Measurements from ENCODE around the gene ENTR1.

Gene ENTR1

GRCh38 chr9:136363949-136364748 is 46.3 kb downstream of the ENTR1 start:
- peak; percentile 7 for DNase-seq
- H3K4me2 ChIP-seq (ENCODE audit: low read depth, low read length) = peak overlapping the region; percentile 45
- peaks cover 5% of the 10 kb centered on the region for H3K4me1 ChIP-seq (ENCODE audit: low read length)
- H2AFZ ChIP-seq (ENCODE audit: low read length) = 0 out of 2 replicates have a peak overlapping the region, but pooled peaks have one; percentile 52
- no peaks in the 10 kb centered on the region for H3K36me3 ChIP-seq (replicated peaks; ENCODE audit: insufficient read depth, low read length)
- TF ChIP-seq EZH2phosphoT487 (IDR thresholded peaks at IDR 0.05; ENCODE audit: low read length) (no peak), CTCF (IDR thresholded peaks at IDR 0.05; ENCODE audit: low read length) (no peak), EZH2 (optimal IDR thresholded peaks at IDR 0.05; ENCODE audit: low read depth, low read length) (no peak)
- no peaks in the 10 kb centered on the region for H3F3A ChIP-seq (ENCODE audit: insufficient read depth, low read length)
- H3K9ac ChIP-seq (ENCODE audit: low read length) = no peak overlapping the region
- no peaks in the 10 kb centered on the region for H3K9me2 ChIP-seq (replicated peaks; ENCODE audit: insufficient read depth, low read length)
- peaks cover 11% of the 10 kb centered on the region; the same call in 1 of the 2 replicates for H3K79me2 ChIP-seq (ENCODE audit: low read length)
- no peaks in the 10 kb centered on the region; the same call in 1 of the 2 replicates for H4K20me1 ChIP-seq (ENCODE audit: insufficient read depth, low read length)
- no peak overlapping the region for H3K27ac ChIP-seq (ENCODE audit: low read length)
- no peak overlapping the region for H3K4me3 ChIP-seq (ENCODE audit: low read length)
- peaks cover 16% of the 10 kb centered on the region for H3K27me3 ChIP-seq (replicated peaks; ENCODE audit: insufficient read depth, low read length)
- no peaks in the 10 kb centered on the region for H3K9me3 ChIP-seq (replicated peaks; ENCODE audit: insufficient read depth, low read length)

- peaks cover 5% of the 10 kb centered on the region for H3K4me1 ChIP-seq (ENCODE audit: low read length)
- peak within 1 kb of the TSS; percentile 67 for H3K4me3 ChIP-seq (ENCODE audit: low read length)
- H3K36me3 ChIP-seq (replicated peaks; ENCODE audit: insufficient read depth, low read length) = no peaks in the 10 kb centered on the region
- no peaks in the 10 kb centered on the region for H3K9me2 ChIP-seq (replicated peaks; ENCODE audit: insufficient read depth, low read length)
- H3K9me3 ChIP-seq (replicated peaks; ENCODE audit: insufficient read depth, low read length) = no peaks in the 10 kb centered on the region
- H2AFZ ChIP-seq (ENCODE audit: low read length) = 0 out of 2 replicates have a peak within 1 kb of the TSS, but pooled peaks have one; percentile 52
- peaks cover 10% of the 10 kb centered on the region for H3K27me3 ChIP-seq (replicated peaks; ENCODE audit: insufficient read depth, low read length)
- no peak for TF ChIP-seq EZH2phosphoT487 (IDR thresholded peaks at IDR 0.05; ENCODE audit: low read length)
- TF ChIP-seq EZH2 (optimal IDR thresholded peaks at IDR 0.05; ENCODE audit: low read depth, low read length) = no peak
- peak; percentile 89 for TF ChIP-seq CTCF (IDR thresholded peaks at IDR 0.05; ENCODE audit: low read length)
- peak within 1 kb of the TSS; percentile 45 for H3K4me2 ChIP-seq (ENCODE audit: low read depth, low read length)
- DNase-seq = peak; percentile 89
- H3K27ac ChIP-seq (ENCODE audit: low read length) = peak within 1 kb of the TSS; percentile 24; the same call in 1 of the 2 replicates
- H4K20me1 ChIP-seq (ENCODE audit: insufficient read depth, low read length) = no peaks in the 10 kb centered on the region; the same call in 1 of the 2 replicates
- peak within 1 kb of the TSS; percentile 74 for H3K9ac ChIP-seq (ENCODE audit: low read length)
- H3F3A ChIP-seq (ENCODE audit: insufficient read depth, low read length) = no peaks in the 10 kb centered on the region
- peaks cover 11% of the 10 kb centered on the region; the same call in 1 of the 2 replicates for H3K79me2 ChIP-seq (ENCODE audit: low read length)
Observed at GRCh38 chr9:136363106-136363948, 47.1 kb downstream of the ENTR1 start, which contains the start of gene DNLZ. TSS of gene DNLZ (minus strand) at chr9:136363744. CDS start at chr9:136363714, 30 bp downstream.

DNA sequence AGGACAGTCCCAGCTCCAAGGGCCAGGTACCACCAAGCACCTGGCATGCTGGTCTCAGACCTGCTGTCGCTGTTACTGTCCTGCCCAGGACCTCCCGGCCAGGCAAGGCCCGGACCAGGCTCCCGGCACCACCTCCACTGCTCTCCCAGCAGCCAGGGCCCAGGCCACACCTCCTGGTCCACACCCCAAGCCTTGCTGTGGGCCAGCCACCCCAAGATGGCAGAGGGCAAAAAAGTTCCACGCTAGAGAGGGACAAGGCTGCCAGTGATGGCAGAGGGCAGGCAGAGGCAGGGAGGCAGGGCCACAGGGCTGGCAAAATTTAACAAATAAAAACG is 48.0 kb downstream of the ENTR1 start:
- H3K9ac ChIP-seq (ENCODE audit: low read length) = no peak overlapping the region

More for the DNA sequence above, 48.0 kb downstream of the ENTR1 start:
- no peaks in the 10 kb centered on the region for H3K9me2 ChIP-seq (replicated peaks; ENCODE audit: insufficient read depth, low read length)
- H3K4me2 ChIP-seq (ENCODE audit: low read depth, low read length) = no peak overlapping the region
- peaks cover 11% of the 10 kb centered on the region; the same call in 1 of the 2 replicates for H3K79me2 ChIP-seq (ENCODE audit: low read length)
- H3K36me3 ChIP-seq (replicated peaks; ENCODE audit: insufficient read depth, low read length) = no peaks in the 10 kb centered on the region
- H3K27ac ChIP-seq (ENCODE audit: low read length) = no peak overlapping the region
- no peak overlapping the region for H3K4me3 ChIP-seq (ENCODE audit: low read length)
- no peak for TF ChIP-seq CTCF (IDR thresholded peaks at IDR 0.05; ENCODE audit: low read length)
- TF ChIP-seq EZH2phosphoT487 (IDR thresholded peaks at IDR 0.05; ENCODE audit: low read length) = no peak
- no peak for TF ChIP-seq EZH2 (optimal IDR thresholded peaks at IDR 0.05; ENCODE audit: low read depth, low read length)
- DNase-seq = no peak
- 0 out of 2 replicates have a peak, but pooled peaks cover 4% of the 10 kb centered on the region for H3K27me3 ChIP-seq (replicated peaks; ENCODE audit: insufficient read depth, low read length)
- H3F3A ChIP-seq (ENCODE audit: insufficient read depth, low read length) = no peaks in the 10 kb centered on the region
- peaks cover 5% of the 10 kb centered on the region for H3K4me1 ChIP-seq (ENCODE audit: low read length)
- H2AFZ ChIP-seq (ENCODE audit: low read length) = no peak overlapping the region
- H3K9me3 ChIP-seq (replicated peaks; ENCODE audit: insufficient read depth, low read length) = no peaks in the 10 kb centered on the region
- no peaks in the 10 kb centered on the region; the same call in 1 of the 2 replicates for H4K20me1 ChIP-seq (ENCODE audit: insufficient read depth, low read length)
